ENCODE data around the gene GIT2. TPM values are rescaled to one million over a fixed set of nuclear protein-coding genes. Genes with fewer than 3 reads are reported as not detected.

The GIT2 gene
- total and polyA plus RNA-seq, 10 of the 15 experiments (the other 5 are each of a cell fraction or from before 2014, with no cell fraction given) = 9.1 to 49.9 (median 43.9) TPM

DNA sequence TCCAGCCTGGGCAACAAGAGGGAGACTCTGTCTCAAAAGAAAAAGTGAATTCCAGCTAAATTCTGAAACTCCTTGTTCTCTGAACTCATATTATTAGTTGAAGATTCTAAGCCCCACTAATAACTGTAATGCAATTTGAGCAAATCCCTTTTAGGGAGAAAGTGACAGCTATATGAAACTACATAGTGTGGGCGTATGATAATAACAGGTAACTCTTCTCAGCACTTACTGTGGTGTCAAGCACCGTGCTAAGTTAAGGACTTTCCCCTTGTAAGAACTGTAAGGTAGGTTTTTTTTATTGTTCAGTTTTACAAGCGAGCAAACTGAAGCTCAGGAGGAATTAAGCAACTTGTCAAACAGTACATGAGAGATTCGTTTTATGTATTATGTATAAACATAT lies 8.4 kb upstream of the GIT2 start (continued):
- peak; percentile 54; the same call in 1 of the 2 replicates for TF ChIP-seq ZBED1 (IDR thresholded peaks at IDR 0.05; ENCODE audit: borderline replicate concordance)
- TF ChIP-seq ZNF24 (IDR thresholded peaks at IDR 0.05) = peak; percentile 58
- no peak for TF ChIP-seq WRNIP1 (IDR thresholded peaks at IDR 0.05; ENCODE audit: borderline replicate concordance, low read depth, low read length)
- no peak for TF ChIP-seq POLR2A (IDR thresholded peaks at IDR 0.05; ENCODE audit: low read depth, low read length)
- TF ChIP-seq TCF12 (IDR thresholded peaks at IDR 0.05; ENCODE audit: low read depth, low read length) = no peak
- no peak for TF ChIP-seq GATAD2B (conservative IDR thresholded peaks at IDR 0.05; ENCODE audit: low read depth)
- TF ChIP-seq BCL11A (IDR thresholded peaks at IDR 0.05; ENCODE audit: low read depth, low read length) = peak; percentile 22; the same call in 1 of the 2 replicates
- TF ChIP-seq ZNF274 (IDR thresholded peaks at IDR 0.05; ENCODE audit: insufficient read depth, insufficient read length) = no peak
- no peak for TF ChIP-seq EZH2 (IDR thresholded peaks at IDR 0.05; ENCODE audit: borderline replicate concordance, control insufficient read depth, low read depth, low read length)
- TF ChIP-seq, protein P1, sequence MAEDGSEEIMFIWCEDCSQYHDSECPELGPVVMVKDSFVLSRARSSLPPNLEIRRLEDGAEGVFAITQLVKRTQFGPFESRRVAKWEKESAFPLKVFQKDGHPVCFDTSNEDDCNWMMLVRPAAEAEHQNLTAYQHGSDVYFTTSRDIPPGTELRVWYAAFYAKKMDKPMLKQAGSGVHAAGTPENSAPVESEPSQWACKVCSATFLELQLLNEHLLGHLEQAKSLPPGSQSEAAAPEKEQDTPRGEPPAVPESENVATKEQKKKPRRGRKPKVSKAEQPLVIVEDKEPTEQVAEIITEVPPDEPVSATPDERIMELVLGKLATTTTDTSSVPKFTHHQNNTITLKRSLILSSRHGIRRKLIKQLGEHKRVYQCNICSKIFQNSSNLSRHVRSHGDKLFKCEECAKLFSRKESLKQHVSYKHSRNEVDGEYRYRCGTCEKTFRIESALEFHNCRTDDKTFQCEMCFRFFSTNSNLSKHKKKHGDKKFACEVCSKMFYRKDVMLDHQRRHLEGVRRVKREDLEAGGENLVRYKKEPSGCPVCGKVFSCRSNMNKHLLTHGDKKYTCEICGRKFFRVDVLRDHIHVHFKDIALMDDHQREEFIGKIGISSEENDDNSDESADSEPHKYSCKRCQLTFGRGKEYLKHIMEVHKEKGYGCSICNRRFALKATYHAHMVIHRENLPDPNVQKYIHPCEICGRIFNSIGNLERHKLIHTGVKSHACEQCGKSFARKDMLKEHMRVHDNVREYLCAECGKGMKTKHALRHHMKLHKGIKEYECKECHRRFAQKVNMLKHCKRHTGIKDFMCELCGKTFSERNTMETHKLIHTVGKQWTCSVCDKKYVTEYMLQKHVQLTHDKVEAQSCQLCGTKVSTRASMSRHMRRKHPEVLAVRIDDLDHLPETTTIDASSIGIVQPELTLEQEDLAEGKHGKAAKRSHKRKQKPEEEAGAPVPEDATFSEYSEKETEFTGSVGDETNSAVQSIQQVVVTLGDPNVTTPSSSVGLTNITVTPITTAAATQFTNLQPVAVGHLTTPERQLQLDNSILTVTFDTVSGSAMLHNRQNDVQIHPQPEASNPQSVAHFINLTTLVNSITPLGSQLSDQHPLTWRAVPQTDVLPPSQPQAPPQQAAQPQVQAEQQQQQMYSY (CRISPR knock-in tag; IDR thresholded peaks at IDR 0.05) = no peak
- no peak for TF ChIP-seq JUND (IDR thresholded peaks at IDR 0.05; ENCODE audit: low read depth, low read length)
- no peak; the same call in 1 of the 2 replicates for TF ChIP-seq EED (IDR thresholded peaks at IDR 0.05; ENCODE audit: low read depth)
- TF ChIP-seq, protein P2, sequence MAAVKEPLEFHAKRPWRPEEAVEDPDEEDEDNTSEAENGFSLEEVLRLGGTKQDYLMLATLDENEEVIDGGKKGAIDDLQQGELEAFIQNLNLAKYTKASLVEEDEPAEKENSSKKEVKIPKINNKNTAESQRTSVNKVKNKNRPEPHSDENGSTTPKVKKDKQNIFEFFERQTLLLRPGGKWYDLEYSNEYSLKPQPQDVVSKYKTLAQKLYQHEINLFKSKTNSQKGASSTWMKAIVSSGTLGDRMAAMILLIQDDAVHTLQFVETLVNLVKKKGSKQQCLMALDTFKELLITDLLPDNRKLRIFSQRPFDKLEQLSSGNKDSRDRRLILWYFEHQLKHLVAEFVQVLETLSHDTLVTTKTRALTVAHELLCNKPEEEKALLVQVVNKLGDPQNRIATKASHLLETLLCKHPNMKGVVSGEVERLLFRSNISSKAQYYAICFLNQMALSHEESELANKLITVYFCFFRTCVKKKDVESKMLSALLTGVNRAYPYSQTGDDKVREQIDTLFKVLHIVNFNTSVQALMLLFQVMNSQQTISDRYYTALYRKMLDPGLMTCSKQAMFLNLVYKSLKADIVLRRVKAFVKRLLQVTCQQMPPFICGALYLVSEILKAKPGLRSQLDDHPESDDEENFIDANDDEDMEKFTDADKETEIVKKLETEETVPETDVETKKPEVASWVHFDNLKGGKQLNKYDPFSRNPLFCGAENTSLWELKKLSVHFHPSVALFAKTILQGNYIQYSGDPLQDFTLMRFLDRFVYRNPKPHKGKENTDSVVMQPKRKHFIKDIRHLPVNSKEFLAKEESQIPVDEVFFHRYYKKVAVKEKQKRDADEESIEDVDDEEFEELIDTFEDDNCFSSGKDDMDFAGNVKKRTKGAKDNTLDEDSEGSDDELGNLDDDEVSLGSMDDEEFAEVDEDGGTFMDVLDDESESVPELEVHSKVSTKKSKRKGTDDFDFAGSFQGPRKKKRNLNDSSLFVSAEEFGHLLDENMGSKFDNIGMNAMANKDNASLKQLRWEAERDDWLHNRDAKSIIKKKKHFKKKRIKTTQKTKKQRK (IDR thresholded peaks at IDR 0.05; ENCODE audit: low read depth, low read length) = no peak
- TF ChIP-seq BACH1 (IDR thresholded peaks at IDR 0.05; ENCODE audit: borderline replicate concordance) = peak; percentile 52; the same call in 1 of the 2 replicates
- TF ChIP-seq, protein P3, sequence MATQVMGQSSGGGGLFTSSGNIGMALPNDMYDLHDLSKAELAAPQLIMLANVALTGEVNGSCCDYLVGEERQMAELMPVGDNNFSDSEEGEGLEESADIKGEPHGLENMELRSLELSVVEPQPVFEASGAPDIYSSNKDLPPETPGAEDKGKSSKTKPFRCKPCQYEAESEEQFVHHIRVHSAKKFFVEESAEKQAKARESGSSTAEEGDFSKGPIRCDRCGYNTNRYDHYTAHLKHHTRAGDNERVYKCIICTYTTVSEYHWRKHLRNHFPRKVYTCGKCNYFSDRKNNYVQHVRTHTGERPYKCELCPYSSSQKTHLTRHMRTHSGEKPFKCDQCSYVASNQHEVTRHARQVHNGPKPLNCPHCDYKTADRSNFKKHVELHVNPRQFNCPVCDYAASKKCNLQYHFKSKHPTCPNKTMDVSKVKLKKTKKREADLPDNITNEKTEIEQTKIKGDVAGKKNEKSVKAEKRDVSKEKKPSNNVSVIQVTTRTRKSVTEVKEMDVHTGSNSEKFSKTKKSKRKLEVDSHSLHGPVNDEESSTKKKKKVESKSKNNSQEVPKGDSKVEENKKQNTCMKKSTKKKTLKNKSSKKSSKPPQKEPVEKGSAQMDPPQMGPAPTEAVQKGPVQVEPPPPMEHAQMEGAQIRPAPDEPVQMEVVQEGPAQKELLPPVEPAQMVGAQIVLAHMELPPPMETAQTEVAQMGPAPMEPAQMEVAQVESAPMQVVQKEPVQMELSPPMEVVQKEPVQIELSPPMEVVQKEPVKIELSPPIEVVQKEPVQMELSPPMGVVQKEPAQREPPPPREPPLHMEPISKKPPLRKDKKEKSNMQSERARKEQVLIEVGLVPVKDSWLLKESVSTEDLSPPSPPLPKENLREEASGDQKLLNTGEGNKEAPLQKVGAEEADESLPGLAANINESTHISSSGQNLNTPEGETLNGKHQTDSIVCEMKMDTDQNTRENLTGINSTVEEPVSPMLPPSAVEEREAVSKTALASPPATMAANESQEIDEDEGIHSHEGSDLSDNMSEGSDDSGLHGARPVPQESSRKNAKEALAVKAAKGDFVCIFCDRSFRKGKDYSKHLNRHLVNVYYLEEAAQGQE (IDR thresholded peaks at IDR 0.05; ENCODE audit: low read depth, low read length) = 0 out of 2 replicates have a peak, but pooled peaks have one; percentile 24
- TF ChIP-seq IRF4 (IDR thresholded peaks at IDR 0.05; ENCODE audit: low read depth, low read length) = peak; percentile 63; the same call in 1 of the 2 replicates
- 0 out of 2 replicates have a peak, but pooled peaks have one; percentile 52 for TF ChIP-seq NBN (IDR thresholded peaks at IDR 0.05)
- TF ChIP-seq, protein P4, sequence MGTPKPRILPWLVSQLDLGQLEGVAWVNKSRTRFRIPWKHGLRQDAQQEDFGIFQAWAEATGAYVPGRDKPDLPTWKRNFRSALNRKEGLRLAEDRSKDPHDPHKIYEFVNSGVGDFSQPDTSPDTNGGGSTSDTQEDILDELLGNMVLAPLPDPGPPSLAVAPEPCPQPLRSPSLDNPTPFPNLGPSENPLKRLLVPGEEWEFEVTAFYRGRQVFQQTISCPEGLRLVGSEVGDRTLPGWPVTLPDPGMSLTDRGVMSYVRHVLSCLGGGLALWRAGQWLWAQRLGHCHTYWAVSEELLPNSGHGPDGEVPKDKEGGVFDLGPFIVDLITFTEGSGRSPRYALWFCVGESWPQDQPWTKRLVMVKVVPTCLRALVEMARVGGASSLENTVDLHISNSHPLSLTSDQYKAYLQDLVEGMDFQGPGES (IDR thresholded peaks at IDR 0.05) = no peak
- TF ChIP-seq SRF (IDR thresholded peaks at IDR 0.05; ENCODE audit: low read depth in 2 of 2, low read length in 2 of 2) = peak in 1 of 2 experiments; percentile 66; a peak in 1 of 4 replicates
